HepG2 (cell line): ENCODE measurements around the gene PHF10. TPM values are rescaled to one million over a fixed set of nuclear protein-coding genes. Genes with fewer than 3 reads are reported as not detected.
A peak's percentile ranks its signal among the peaks of the same experiment; 100 is the strongest.

Experiments used
- AFF4 ChIP-seq: sonication (generic); formaldehyde crosslinking; IDR thresholded peaks from 2 replicates; pipeline ENCODE4 v1.4.0; 2020; ENCODE audit warnings: missing genetic modification reagents
- HES4 ChIP-seq: sonication (generic); formaldehyde crosslinking; IDR thresholded peaks from 2 replicates; pipeline ENCODE4 v1.9.0; 2021; ENCODE audit warnings: mild to moderate bottlenecking, missing genetic modification reagents, borderline replicate concordance
- NFYC ChIP-seq: IDR thresholded peaks from 2 replicates; pipeline ENCODE4 v1.6.1; 2016; ENCODE audit warnings: missing genetic modification reagents, missing compliant biosample characterization
- PCBP2 ChIP-seq: fragments of 200-400 bp; formaldehyde crosslinking; optimal IDR thresholded peaks from 2 replicates; pipeline ENCODE3; 2018; ENCODE audit warnings: low read length, low read depth; ENCODE audit not compliant: poor library complexity, severe bottlenecking
- RFXANK ChIP-seq: IDR thresholded peaks from 2 replicates; pipeline ENCODE4 v1.6.1; 2016
- SP5 ChIP-seq: IDR thresholded peaks from 2 replicates; pipeline ENCODE4 v1.6.1; 2016; ENCODE audit warnings: low read depth, borderline replicate concordance
- TBX2 ChIP-seq: sonication (generic); formaldehyde crosslinking; IDR thresholded peaks from 2 replicates; pipeline ENCODE4 v1.5.0; 2020; ENCODE audit warnings: missing genetic modification reagents, mild to moderate bottlenecking, borderline replicate concordance
- ZEB1 ChIP-seq: IDR thresholded peaks from 2 replicates; pipeline ENCODE4 v1.6.1; 2012; ENCODE audit warnings: mild to moderate bottlenecking, low read depth, inconsistent platforms; ENCODE audit not compliant: insufficient replicate concordance
- ZGPAT ChIP-seq: IDR thresholded peaks from 2 replicates; pipeline ENCODE4 v1.6.1; 2016; ENCODE audit warnings: mild to moderate bottlenecking
- ZNF101 ChIP-seq: sonication (generic); formaldehyde crosslinking; IDR thresholded peaks from 2 replicates; pipeline ENCODE4 v1.4.0; 2020; ENCODE audit warnings: mild to moderate bottlenecking, low read depth, missing genetic modification reagents, borderline replicate concordance
- ZNF121 ChIP-seq: sonication (generic); formaldehyde crosslinking; IDR thresholded peaks from 2 replicates; pipeline ENCODE4 v1.5.0; 2020; ENCODE audit warnings: mild to moderate bottlenecking, missing genetic modification reagents
- ZNF230 ChIP-seq: sonication (generic); formaldehyde crosslinking; IDR thresholded peaks from 2 replicates; pipeline ENCODE4 v1.4.0; 2020; ENCODE audit warnings: mild to moderate bottlenecking, missing genetic modification reagents
- ZNF337 ChIP-seq: sonication (generic); formaldehyde crosslinking; IDR thresholded peaks from 2 replicates; pipeline ENCODE4 v1.5.1; 2020; ENCODE audit warnings: missing genetic modification reagents, low read depth, mild to moderate bottlenecking, borderline replicate concordance
- ZNF468 ChIP-seq: sonication (generic); formaldehyde crosslinking; IDR thresholded peaks from 2 replicates; pipeline ENCODE4 v1.8.0; 2022; ENCODE audit warnings: mild to moderate bottlenecking, moderate library complexity, missing genetic modification reagents
- ZNF547 ChIP-seq: sonication (generic); formaldehyde crosslinking; IDR thresholded peaks from 2 replicates; pipeline ENCODE4 v1.5.1; 2020; ENCODE audit warnings: mild to moderate bottlenecking, missing genetic modification reagents
- ZNF563 ChIP-seq: sonication (generic); formaldehyde crosslinking; IDR thresholded peaks from 2 replicates; pipeline ENCODE4 v1.8.0; 2022; ENCODE audit warnings: mild to moderate bottlenecking, moderate library complexity, missing genetic modification reagents
- ZNF576 ChIP-seq: sonication (generic); formaldehyde crosslinking; IDR thresholded peaks from 2 replicates; pipeline ENCODE4 v1.4.0; 2020; ENCODE audit warnings: mild to moderate bottlenecking, missing genetic modification reagents
- ZNF580 ChIP-seq: IDR thresholded peaks from 2 replicates; pipeline ENCODE4 v1.6.1; 2016; ENCODE audit warnings: low read depth, borderline replicate concordance
- ZNF672 ChIP-seq: sonication (generic); formaldehyde crosslinking; IDR thresholded peaks from 2 replicates; pipeline ENCODE4 v1.8.1; 2022; ENCODE audit warnings: missing genetic modification reagents
- ZNF737 ChIP-seq: sonication (generic); formaldehyde crosslinking; IDR thresholded peaks from 2 replicates; pipeline ENCODE4 v1.5.0; 2020; ENCODE audit warnings: missing genetic modification reagents, mild to moderate bottlenecking, borderline replicate concordance
- ZSCAN22 ChIP-seq: sonication (generic); formaldehyde crosslinking; IDR thresholded peaks from 2 replicates; pipeline ENCODE4 v1.4.0; 2020; ENCODE audit warnings: mild to moderate bottlenecking, missing genetic modification reagents
- polyA plus RNA-seq, 8 experiments: library from polyadenylated mRNA; depleted of rRNA in 3 of 8; stranded (reverse) in 7 of 8; unstranded in 1 of 8; fragments of >200 nt; fragmentation: Illumina TruSeq in 4 of 8; extraction: Trizol in 4 of 8; gene quantifications; 2 replicates each; pipeline versions ENCODE4 v1.2.1 to v1.2.3, GENCODE V29; 2011 to 2016; ENCODE audit warnings: low read depth in 4 of 8, missing spikeins in 1 of 8, mixed read lengths in 1 of 8; ENCODE audit not compliant: insufficient read depth in 1 of 8
- total RNA-seq, 5 experiments: library from RNA; depleted of rRNA; stranded (reverse); fragments of >200 nt; fragmentation: Illumina TruSeq; extraction: Trizol; gene quantifications; 2 replicates each; pipeline ENCODE4 v1.2.3, GENCODE V29; 2016; ENCODE audit warnings: low read depth in 1 of 5

The PHF10 gene
- total and polyA plus RNA-seq, 2 of the 13 experiments (the other 11 are each of a cell fraction or from before 2014, with no cell fraction given): 42.1 to 84.1 TPM

- TF ChIP-seq ZNF672 (CRISPR knock-in tag) (no peak), ZEB1 (peak; percentile 45), ZNF337 (CRISPR knock-in tag) (no peak), ZNF547 (CRISPR knock-in tag) (no peak; the same call in 1 of the 2 replicates), ZNF468 (CRISPR knock-in tag) (no peak), HES4 (CRISPR knock-in tag) (no peak), ZNF101 (CRISPR knock-in tag) (no peak), RFXANK (CRISPR knock-in tag) (no peak), ZSCAN22 (CRISPR knock-in tag) (no peak), ZNF576 (CRISPR knock-in tag) (no peak), NFYC (CRISPR knock-in tag) (no peak), AFF4 (CRISPR knock-in tag) (0 out of 2 replicates have a peak, but pooled peaks have one; percentile 9), PCBP2 (no peak), ZGPAT (CRISPR knock-in tag) (peak; percentile 33; the same call in 1 of the 2 replicates), ZNF580 (CRISPR knock-in tag) (0 out of 2 replicates have a peak, but pooled peaks have one; percentile 24), ZNF230 (CRISPR knock-in tag) (no peak), ZNF737 (CRISPR knock-in tag) (no peak), SP5 (CRISPR knock-in tag) (no peak), TBX2 (CRISPR knock-in tag) (no peak), ZNF563 (no peak), ZNF121 (CRISPR knock-in tag) (0 out of 2 replicates have a peak, but pooled peaks have one; percentile 21)
Measured at GRCh38 chr6:169722362-169723199, 1.7 kb downstream of the PHF10 start (continued).
